HepG2 (cell line): ENCODE measurements around the gene ZNF883. TPM values are rescaled to one million over a fixed set of nuclear protein-coding genes. Genes with fewer than 3 reads are reported as not detected.

Source experiments
- CCAR2 ChIP-seq: fragments of 200-400 bp; formaldehyde crosslinking; optimal IDR thresholded peaks from 2 replicates; pipeline ENCODE3; 2018; ENCODE audit warnings: low read depth, mild to moderate bottlenecking, low read length, moderate library complexity
- E2F2 ChIP-seq: sonication (generic); formaldehyde crosslinking; IDR thresholded peaks from 2 replicates; pipeline ENCODE4 v1.4.0; 2020; ENCODE audit warnings: missing genetic modification reagents, borderline replicate concordance
- EHMT2 ChIP-seq: fragments of 200-600 bp; sonication (generic); IDR thresholded peaks from 2 replicates; pipeline ENCODE4 v1.7.0; 2017; ENCODE audit warnings: antibody characterized with exemption, low read depth, low read length, borderline replicate concordance
- GABPA ChIP-seq, 2 experiments: IDR thresholded peaks; 2 replicates each; pipeline ENCODE4 v1.6.1; 2011 to 2016; ENCODE audit warnings: low read depth in 2 of 2, low read length in 1 of 2, missing biosample characterization in 1 of 2, missing genetic modification characterization in 1 of 2
- HNRNPH1 ChIP-seq: fragments of 200-400 bp; formaldehyde crosslinking; optimal IDR thresholded peaks from 2 replicates; pipeline ENCODE3; 2017; ENCODE audit warnings: mild to moderate bottlenecking, low read depth, low read length
- HOMEZ ChIP-seq: IDR thresholded peaks from 2 replicates; pipeline ENCODE4 v1.6.1; 2016; ENCODE audit warnings: low read depth
- PAX8 ChIP-seq: sonication (generic); formaldehyde crosslinking; IDR thresholded peaks from 2 replicates; pipeline ENCODE4 v1.8.0; 2022; ENCODE audit warnings: mild to moderate bottlenecking, missing genetic modification reagents, borderline replicate concordance
- PHF20 ChIP-seq: sonication (generic); formaldehyde crosslinking; IDR thresholded peaks from 2 replicates; pipeline ENCODE4 v1.5.0; 2020; ENCODE audit warnings: mild to moderate bottlenecking, missing genetic modification reagents
- PITX1 ChIP-seq: sonication (generic); formaldehyde crosslinking; IDR thresholded peaks from 2 replicates; pipeline ENCODE4 v1.5.1; 2020; ENCODE audit warnings: mild to moderate bottlenecking, missing genetic modification reagents
- SNAPC2 ChIP-seq: sonication (generic); formaldehyde crosslinking; IDR thresholded peaks from 2 replicates; pipeline ENCODE4 v1.8.1; 2022; ENCODE audit warnings: mild to moderate bottlenecking, missing genetic modification reagents
- SP4 ChIP-seq: sonication (generic); formaldehyde crosslinking; IDR thresholded peaks from 2 replicates; pipeline ENCODE4 v1.8.1; 2023; ENCODE audit warnings: mild to moderate bottlenecking, missing genetic modification reagents
- TCF7L2 ChIP-seq: IDR thresholded peaks from 2 replicates; pipeline ENCODE4 v1.6.1; 2011; ENCODE audit warnings: mild to moderate bottlenecking, low read depth, low read length, moderate library complexity
- XRCC5 ChIP-seq: fragments of 200-400 bp; formaldehyde crosslinking; optimal IDR thresholded peaks from 2 replicates; pipeline ENCODE3; 2017; ENCODE audit warnings: mild to moderate bottlenecking, low read length
- ZBTB20 ChIP-seq: sonication (generic); formaldehyde crosslinking; IDR thresholded peaks from 2 replicates; pipeline ENCODE4 v1.8.1; 2023; ENCODE audit warnings: missing genetic modification reagents, low read depth, mild to moderate bottlenecking, borderline replicate concordance
- ZBTB7B ChIP-seq: sonication (generic); formaldehyde crosslinking; IDR thresholded peaks from 2 replicates; pipeline ENCODE4 v1.4.0; 2020; ENCODE audit warnings: missing genetic modification reagents
- ZC3H4 ChIP-seq: sonication (generic); formaldehyde crosslinking; IDR thresholded peaks from 2 replicates; pipeline ENCODE4 v1.4.0; 2020; ENCODE audit warnings: missing genetic modification reagents, borderline replicate concordance
- ZEB1 ChIP-seq: IDR thresholded peaks from 2 replicates; pipeline ENCODE4 v1.6.1; 2012; ENCODE audit warnings: mild to moderate bottlenecking, low read depth, inconsistent platforms; ENCODE audit not compliant: insufficient replicate concordance
- ZFP91 ChIP-seq: sonication (generic); formaldehyde crosslinking; IDR thresholded peaks from 2 replicates; pipeline ENCODE4 v1.9.0; 2022; ENCODE audit warnings: missing genetic modification reagents, mild to moderate bottlenecking, borderline replicate concordance
- ZMYM3 ChIP-seq: sonication (generic); formaldehyde crosslinking; IDR thresholded peaks from 2 replicates; pipeline ENCODE4 v1.5.1; 2020; ENCODE audit warnings: mild to moderate bottlenecking, missing genetic modification reagents
- ZNF18 ChIP-seq: sonication (generic); formaldehyde crosslinking; IDR thresholded peaks from 2 replicates; pipeline ENCODE4 v1.8.0; 2022; ENCODE audit warnings: mild to moderate bottlenecking, missing genetic modification reagents; ENCODE audit not compliant: insufficient replicate concordance
- ZNF761 ChIP-seq: sonication (generic); formaldehyde crosslinking; conservative IDR thresholded peaks from 2 replicates; pipeline ENCODE4 v1.4.0; 2020; ENCODE audit warnings: mild to moderate bottlenecking, missing genetic modification reagents
- ZSCAN21 ChIP-seq: sonication (generic); formaldehyde crosslinking; IDR thresholded peaks from 2 replicates; pipeline ENCODE4 v1.8.0; 2022; ENCODE audit warnings: mild to moderate bottlenecking, missing genetic modification reagents, moderate library complexity, borderline replicate concordance
- polyA plus RNA-seq, 8 experiments: library from polyadenylated mRNA; depleted of rRNA in 3 of 8; stranded (reverse) in 7 of 8; unstranded in 1 of 8; fragments of >200 nt; fragmentation: Illumina TruSeq in 4 of 8; extraction: Trizol in 4 of 8; gene quantifications; 2 replicates each; pipeline versions ENCODE4 v1.2.1 to v1.2.3, GENCODE V29; 2011 to 2016; ENCODE audit warnings: low read depth in 4 of 8, missing spikeins in 1 of 8, mixed read lengths in 1 of 8; ENCODE audit not compliant: insufficient read depth in 1 of 8
- total RNA-seq, 5 experiments: library from RNA; depleted of rRNA; stranded (reverse); fragments of >200 nt; fragmentation: Illumina TruSeq; extraction: Trizol; gene quantifications; 2 replicates each; pipeline ENCODE4 v1.2.3, GENCODE V29; 2016; ENCODE audit warnings: low read depth in 1 of 5

The ZNF883 gene
- total and polyA plus RNA-seq, 2 of the 13 experiments (the other 11 are each of a cell fraction or from before 2014, with no cell fraction given): 5.3 to 10.0 TPM

GRCh38 chr9:113011911-113012381, at the start of gene ZNF883 (continued):
- TF ChIP-seq TCF7L2: no peak
- no peak for TF ChIP-seq ZBTB20 (CRISPR knock-in tag)
- TF ChIP-seq PHF20 (CRISPR knock-in tag): peak; percentile 69
- TF ChIP-seq PAX8 (CRISPR knock-in tag): no peak
- TF ChIP-seq CCAR2: no peak
- peak; percentile 38; the same call in 1 of the 2 replicates for TF ChIP-seq PITX1 (CRISPR knock-in tag)
- TF ChIP-seq ZEB1: no peak
- TF ChIP-seq HOMEZ (CRISPR knock-in tag): 0 out of 2 replicates have a peak, but pooled peaks have one; percentile 29
- TF ChIP-seq GABPA (IDR thresholded peaks at IDR 0.05; ENCODE audit: low read depth, low read length): no peak; the same call in 1 of the 2 replicates
- peak; percentile 81 for TF ChIP-seq GABPA (CRISPR knock-in tag; IDR thresholded peaks at IDR 0.05; ENCODE audit: low read depth)
- no peak for TF ChIP-seq EHMT2
- no peak for TF ChIP-seq ZNF18 (CRISPR knock-in tag)
- TF ChIP-seq ZMYM3: peak; percentile 47
- TF ChIP-seq XRCC5: no peak
- peak; percentile 49; the same call in 1 of the 2 replicates for TF ChIP-seq SP4 (CRISPR knock-in tag)
- TF ChIP-seq HNRNPH1: no peak
- TF ChIP-seq SNAPC2 (CRISPR knock-in tag): no peak
- 0 out of 2 replicates have a peak, but pooled peaks have one; percentile 60 for TF ChIP-seq ZNF761 (CRISPR knock-in tag)
- TF ChIP-seq ZBTB7B: no peak
- TF ChIP-seq E2F2: no peak
- no peak for TF ChIP-seq ZC3H4
- peak; percentile 55; the same call in 1 of the 2 replicates for TF ChIP-seq ZFP91 (CRISPR knock-in tag)
- TF ChIP-seq ZSCAN21 (CRISPR knock-in tag): 0 out of 2 replicates have a peak, but pooled peaks have one; percentile 47
